Glomerular visceral epithelial cell (primary cell): ENCODE results near the gene ATG5.
"Not testable (repeated sequence)": the region's sequence is repeated elsewhere in the genome, so short reads cannot be mapped to it uniquely, and the experiment has no call there.

Experiments used
- DNase-seq: peaks from one replicate; pipeline ENCODE4 v3.0.0-alpha.2; 2016; ENCODE audit errors: extremely low spot score

ATG5 gene

DNA sequence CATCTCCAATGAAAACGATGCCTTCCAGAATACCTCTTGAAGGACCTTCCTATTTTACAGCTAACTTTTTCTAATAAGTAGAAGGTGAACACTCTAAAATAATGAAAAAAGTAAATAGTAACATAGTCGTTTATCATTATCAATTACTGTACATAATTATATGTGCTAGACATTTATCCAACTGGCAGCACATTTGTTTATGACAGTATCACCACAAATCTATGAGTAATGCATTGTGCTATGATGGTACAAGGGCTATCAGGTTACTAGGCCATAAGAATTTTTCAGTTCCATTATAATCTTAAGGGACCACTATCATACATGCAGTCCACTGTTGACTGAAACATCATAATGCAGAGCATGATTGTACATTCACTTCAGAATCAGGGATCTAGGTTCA lies 68.4 kb downstream of the ATG5 start:
- no peak for DNase-seq

- DNase-seq = peak; percentile 37
Measured at GRCh38 chr6:106256201-106256968, 69.2 kb downstream of the ATG5 start.

DNA sequence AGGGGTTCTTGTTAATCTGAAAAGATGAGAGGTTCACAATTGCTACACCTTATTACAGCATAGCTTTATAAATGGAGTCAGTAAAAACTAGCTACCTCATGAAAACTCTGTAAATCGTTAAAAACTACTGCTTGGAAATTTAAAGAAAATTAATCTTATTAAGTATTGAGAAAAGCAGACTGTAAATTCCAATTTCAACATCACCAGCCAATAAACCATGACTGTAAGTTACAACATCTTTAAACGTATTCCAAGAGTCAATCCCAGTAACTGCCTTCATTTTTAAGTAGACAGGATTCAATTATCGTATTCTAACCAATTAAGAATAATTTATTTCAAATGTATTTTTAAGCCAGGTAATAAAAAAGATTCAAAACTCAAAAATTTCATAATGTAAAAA lies 70.3 kb downstream of the ATG5 start:
- DNase-seq = no peak

DNA sequence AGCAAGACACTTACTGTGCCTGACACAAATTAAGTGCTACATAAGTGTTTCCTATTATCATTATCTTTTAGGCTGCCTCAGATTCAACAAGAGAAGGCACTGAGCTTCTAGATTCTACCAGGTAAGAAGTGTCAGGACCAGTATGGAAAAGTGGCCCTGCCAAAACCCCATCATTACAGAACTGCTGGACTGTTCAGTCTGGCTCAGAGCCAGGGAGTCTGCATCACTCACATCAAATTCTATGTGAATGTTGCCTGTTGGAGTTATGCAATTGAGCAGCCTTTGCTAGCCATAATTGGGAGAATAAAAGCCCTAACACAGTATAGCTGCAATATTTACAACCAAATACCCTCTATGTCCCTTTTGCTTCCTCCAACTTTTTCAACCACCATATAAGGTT lies 70.9 kb downstream of the ATG5 start:
- peak; percentile 72 for DNase-seq

DNA sequence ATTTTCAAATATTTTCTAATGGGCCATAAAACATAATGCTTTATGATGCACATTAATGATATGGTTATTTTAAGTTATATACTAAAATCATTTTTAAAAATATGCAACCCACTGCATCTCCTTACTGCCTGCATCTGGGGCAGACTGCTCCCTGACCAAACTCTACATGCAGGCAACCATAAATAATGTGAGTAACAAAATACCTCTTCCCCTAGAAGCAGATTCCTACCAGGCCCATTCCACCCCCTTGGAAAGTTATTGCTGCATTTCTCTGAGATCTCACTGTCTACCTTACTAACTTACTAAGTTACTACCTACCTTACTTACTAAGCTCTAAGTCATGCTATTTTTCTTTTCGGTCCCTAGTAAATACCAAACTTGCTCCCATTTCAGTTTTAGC lies 71.8 kb downstream of the ATG5 start:
- DNase-seq = peak; percentile 55

DNA sequence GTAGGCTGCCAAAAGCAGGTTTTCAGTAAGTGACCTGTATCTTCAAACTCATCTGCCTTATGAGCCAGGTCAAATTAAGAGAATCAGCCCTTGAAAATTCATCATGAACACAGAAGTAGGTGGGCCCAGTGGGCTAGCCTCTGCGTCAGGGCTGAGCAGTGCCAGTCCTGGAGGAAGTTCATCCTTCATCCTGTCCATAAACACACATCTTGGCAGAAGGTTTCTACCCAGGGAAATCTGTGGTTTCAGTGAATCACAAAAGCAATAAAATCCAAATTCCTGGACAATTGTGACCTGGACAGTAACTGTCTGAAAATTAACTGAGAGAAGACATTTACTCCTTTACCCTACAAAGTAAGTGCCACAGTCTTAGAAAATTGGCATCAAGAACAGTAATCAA lies 72.4 kb downstream of the ATG5 start:
- DNase-seq = peak; percentile 86

DNA sequence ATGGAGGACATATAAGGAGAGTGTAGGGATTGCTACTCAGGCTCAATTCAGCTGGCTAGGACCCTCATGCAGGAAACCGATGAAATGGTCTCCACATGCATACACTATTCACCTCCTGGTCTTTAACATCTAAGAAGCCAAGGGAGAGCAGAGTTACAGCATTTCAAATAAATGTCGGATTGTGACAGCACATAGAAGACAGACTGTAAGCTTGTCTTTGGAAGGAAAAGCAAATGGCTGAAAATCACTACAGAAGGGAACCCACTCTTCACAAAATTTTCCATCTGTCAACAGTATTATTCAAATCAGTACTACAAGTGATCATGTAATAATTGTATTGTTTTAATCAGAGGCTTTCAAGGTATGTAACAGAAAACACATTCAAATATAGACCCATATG lies 72.9 kb downstream of the ATG5 start:
- peak; percentile 5 for DNase-seq

GRCh38 chr6:106251531-106252255 lies 73.9 kb downstream of the ATG5 start:
- peak; percentile 66 for DNase-seq

DNA sequence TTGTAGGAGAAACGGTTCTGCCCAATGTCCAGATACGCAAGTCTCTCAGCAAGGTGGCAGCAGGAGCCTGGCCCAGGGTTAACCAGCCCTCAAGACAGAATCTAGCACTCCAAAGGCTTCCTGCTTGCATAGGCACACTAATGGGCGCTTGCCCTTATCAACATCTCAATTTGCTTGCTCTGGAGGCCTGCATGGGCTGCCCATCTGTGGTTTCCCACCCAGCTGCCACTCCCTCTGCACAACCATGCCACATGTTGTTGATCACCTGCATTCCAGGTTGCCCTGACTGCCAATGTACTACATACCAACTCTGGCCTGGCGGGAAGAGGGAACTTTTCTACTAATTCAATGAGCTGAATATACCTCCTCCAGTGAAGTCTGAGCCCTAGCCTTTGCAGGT lies 74.6 kb downstream of the ATG5 start:
- DNase-seq = peak; percentile 8

GRCh38 chr6:106249658-106250057 lies 75.9 kb downstream of the ATG5 start:
- no peak for DNase-seq

GRCh38 chr6:106247733-106248132 lies 77.8 kb downstream of the ATG5 start:
- DNase-seq = no peak

GRCh38 chr6:106247293-106247692 lies 78.3 kb downstream of the ATG5 start:
- no peak for DNase-seq

- DNase-seq = no peak
Measured at GRCh38 chr6:106244931-106245330, 80.6 kb downstream of the ATG5 start.

DNA sequence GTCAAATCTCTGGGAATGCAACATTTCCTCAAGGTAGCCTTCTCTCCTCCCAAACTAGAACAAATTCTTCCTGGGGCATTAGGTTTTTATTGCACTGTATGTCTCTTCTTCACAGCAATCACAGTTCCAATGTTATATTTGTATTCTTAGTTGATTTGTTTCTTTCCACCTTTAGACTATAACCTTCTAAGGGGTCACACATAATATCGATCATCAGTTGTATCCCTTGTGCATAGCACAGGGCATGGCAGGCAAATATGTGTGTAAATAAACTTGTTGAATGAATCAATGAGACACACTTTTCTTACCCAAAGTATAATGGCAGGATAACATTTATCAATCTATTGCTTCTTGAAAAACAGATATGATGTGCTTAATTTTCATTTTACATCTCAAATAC lies 81.0 kb downstream of the ATG5 start:
- no peak for DNase-seq

GRCh38 chr6:106243261-106243660 lies 82.3 kb downstream of the ATG5 start:
- no peak for DNase-seq

DNA sequence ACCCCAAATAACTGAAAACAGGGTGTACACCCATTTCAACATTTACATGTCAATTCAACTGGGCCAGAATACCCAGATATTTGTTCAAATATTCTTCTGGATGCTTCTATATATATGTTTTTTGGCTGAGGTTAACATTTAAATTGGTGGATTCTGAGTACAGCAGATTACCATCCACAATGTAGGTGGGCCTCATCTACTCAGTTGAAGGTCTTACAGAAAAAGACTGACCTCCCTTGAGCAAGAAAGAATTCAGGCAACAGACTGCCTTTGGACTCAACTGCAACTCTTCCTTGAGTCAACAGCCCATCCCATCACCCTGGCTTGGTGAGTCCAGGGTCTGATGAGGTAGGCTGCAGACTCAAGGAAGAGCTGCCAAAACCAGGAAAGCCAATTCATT lies 84.1 kb downstream of the ATG5 start:
- no peak for DNase-seq

DNA sequence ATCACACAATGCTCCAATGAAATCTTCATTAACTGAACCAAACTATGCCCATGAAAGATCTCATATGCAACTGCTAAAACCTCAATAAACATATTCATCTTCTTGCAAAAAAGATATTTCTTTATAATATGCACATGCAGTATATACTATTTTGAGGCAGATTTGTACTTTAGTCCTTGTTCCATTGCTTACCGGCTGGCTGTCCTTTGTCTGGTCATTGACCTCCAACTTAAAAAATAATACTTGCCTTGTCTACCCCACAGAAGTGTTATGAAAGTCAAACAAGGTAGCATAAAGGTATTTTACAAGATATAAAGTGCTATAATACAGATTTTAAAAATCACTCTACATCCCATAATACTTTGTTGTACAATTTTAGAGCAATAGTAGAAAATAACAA lies 88.3 kb downstream of the ATG5 start:
- DNase-seq = no peak

DNA sequence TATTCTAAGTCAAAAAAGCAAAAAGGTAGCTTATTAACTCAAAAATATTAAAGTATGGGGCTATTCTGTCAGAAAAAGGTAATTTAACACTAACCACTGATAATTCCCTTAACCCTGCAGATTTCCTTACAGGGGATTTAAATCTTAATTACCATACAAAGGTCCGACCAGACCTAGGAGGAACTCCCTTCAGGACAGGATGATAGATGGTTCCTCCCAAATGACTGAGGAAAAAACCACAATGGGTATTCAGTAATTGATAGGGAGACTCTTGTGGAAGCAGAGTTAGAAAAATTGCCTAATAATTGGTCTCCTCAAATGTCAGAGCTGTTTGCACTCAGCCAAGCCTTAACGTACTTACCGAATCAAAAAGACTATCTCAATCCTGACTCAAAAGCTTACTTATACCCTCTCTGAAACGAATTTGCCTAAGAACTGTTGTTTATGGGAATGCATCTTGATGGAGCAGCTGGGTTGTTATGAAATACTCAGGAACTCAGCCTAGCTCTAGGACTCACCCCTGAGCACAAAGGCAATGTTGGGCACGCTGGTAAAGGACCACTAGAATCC lies 95.6 kb downstream of the ATG5 start:
- not testable (repeated sequence) for DNase-seq

GRCh38 chr6:106227612-106228507 lies 97.7 kb downstream of the ATG5 start:
- DNase-seq = no peak

- DNase-seq = no peak
Measured at GRCh38 chr6:106226676-106227075, 98.9 kb downstream of the ATG5 start.

DNA sequence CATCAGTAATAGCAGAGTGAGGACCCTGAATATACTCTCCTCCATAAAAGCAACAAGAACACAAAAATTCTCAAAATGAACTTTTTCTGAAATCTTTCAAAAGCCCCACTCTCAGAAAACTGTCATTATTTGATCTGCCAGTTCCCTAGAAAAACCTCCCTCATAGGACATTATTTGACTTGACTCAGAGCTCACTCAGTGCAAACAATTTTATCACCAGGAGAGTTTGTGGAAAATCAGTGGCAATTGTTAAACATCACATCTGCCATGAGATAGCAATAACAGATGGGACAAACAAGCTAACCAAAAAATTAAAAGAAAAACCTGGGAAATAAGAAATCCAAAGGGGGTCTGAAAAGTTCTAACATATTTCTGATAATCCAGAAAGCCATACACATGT lies 100.0 kb downstream of the ATG5 start:
- DNase-seq = no peak

DNA sequence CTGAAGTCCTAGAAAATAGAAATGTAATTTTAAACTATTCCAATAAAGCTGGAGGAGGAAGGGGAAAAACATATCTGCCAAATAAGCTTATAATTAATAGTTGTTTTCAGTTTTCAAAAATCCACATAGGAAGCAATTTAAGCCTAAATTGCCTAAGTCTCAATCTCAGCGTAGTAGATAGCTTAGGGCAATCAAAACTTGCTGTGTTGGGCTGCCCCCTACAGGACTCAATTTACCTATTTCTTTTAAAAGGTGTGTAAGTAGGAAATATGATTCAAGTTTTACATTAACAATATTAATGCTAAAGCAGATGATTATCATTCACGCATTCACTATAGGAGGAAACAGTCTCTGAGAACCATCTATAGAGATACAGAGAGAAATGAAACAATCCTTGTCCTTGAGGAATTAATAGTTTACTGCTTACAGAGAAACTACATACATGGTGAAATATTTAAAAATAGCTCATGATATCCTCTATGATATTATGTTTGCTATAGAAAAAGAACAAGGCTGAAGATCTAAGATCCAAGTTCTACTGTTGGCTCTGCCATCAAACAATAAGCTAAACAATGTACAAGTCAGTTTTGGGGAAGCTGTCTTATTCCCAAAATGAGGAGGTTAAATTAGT lies 102.1 kb downstream of the ATG5 start:
- DNase-seq = peak; percentile 73
